Measurements from ENCODE around the gene IL22RA1.

The IL22RA1 gene

GRCh38 chr1:24134376-24134775 is 8.6 kb downstream of the IL22RA1 start:
- no peak for DNase-seq

- DNase-seq: no peak
Measured at GRCh38 chr1:24133819-24134218, 9.1 kb downstream of the IL22RA1 start.

GRCh38 chr1:24130385-24130784 is 12.6 kb downstream of the IL22RA1 start:
- DNase-seq: no peak

- no peak for DNase-seq
Measured at GRCh38 chr1:24127801-24128363, 15.1 kb downstream of the IL22RA1 start.

GRCh38 chr1:24127134-24127800 is 15.7 kb downstream of the IL22RA1 start:
- no peak for DNase-seq

GRCh38 chr1:24126672-24127023 is 16.3 kb downstream of the IL22RA1 start:
- no peak for DNase-seq

- no peak for DNase-seq
Measured at GRCh38 chr1:24126018-24126671, 16.8 kb downstream of the IL22RA1 start.

GRCh38 chr1:24125456-24125855 is 17.5 kb downstream of the IL22RA1 start:
- no peak for DNase-seq

GRCh38 chr1:24124980-24125379 is 18.0 kb downstream of the IL22RA1 start:
- DNase-seq: no peak

- DNase-seq: no peak
Measured at GRCh38 chr1:24123611-24124010, 19.3 kb downstream of the IL22RA1 start.

- DNase-seq: no peak
Measured at GRCh38 chr1:24122776-24123175, 20.2 kb downstream of the IL22RA1 start.

- no peak for DNase-seq
Measured at GRCh38 chr1:24121406-24121805, 21.5 kb downstream of the IL22RA1 start.

GRCh38 chr1:24120965-24121364 is 22.0 kb downstream of the IL22RA1 start:
- DNase-seq: no peak

GRCh38 chr1:24119859-24120756 is 22.8 kb downstream of the IL22RA1 start:
- no peak for DNase-seq

GRCh38 chr1:24119489-24119858 is 23.5 kb downstream of the IL22RA1 start:
- DNase-seq: no peak

- no peak for DNase-seq
Measured at GRCh38 chr1:24118410-24119242, 24.3 kb downstream of the IL22RA1 start.

GRCh38 chr1:24117722-24118409 is 25.1 kb downstream of the IL22RA1 start:
- DNase-seq: no peak

GRCh38 chr1:24117132-24117531 is 25.8 kb downstream of the IL22RA1 start:
- DNase-seq: no peak

GRCh38 chr1:24114753-24115152 is 28.2 kb downstream of the IL22RA1 start:
- DNase-seq: no peak

GRCh38 chr1:24113641-24114033 is 29.3 kb downstream of the IL22RA1 start:
- no peak for DNase-seq

GRCh38 chr1:24111996-24112779 is 30.8 kb downstream of the IL22RA1 start, which contains the start of gene MYOM3:
Gene MYOM3 (minus strand): TSS chr1:24112135. CDS start chr1:24108636, 3,499 bp downstream.
- DNase-seq: no peak
